Right cardiac atrium (tissue), 5 donors: ENCODE measurements around the gene PPARGC1A. TPM values are rescaled to one million over a fixed set of nuclear protein-coding genes. Genes with fewer than 3 reads are reported as not detected.

ENCODE experiments used
- ATAC-seq, 2 donors: fragments of 200-7000 bp; cut with Tn5 transposase; one replicate each; pipeline versions ENCODE4 v1.8.0 to v1.9.1; 2020; ENCODE audit warnings: moderate library complexity in 2 of 2, mild to moderate bottlenecking in 1 of 2
- DNase-seq, 3 donors: peaks; one replicate each; pipeline ENCODE4 v3.0.0-alpha.2; 2020
- H3K27ac ChIP-seq: one replicate; pipeline ENCODE4 v1.5.1; 2013; ENCODE audit warnings: mild to moderate bottlenecking, low read length, control low read depth, moderate library complexity
- H3K27me3 ChIP-seq: one replicate; pipeline ENCODE4 v1.6.1; 2013; ENCODE audit not compliant: control insufficient read depth, insufficient read depth
- H3K4me1 ChIP-seq: one replicate; pipeline ENCODE4 v1.6.1; 2013; ENCODE audit warnings: low read length; ENCODE audit not compliant: control insufficient read depth, insufficient read depth
- H3K4me3 ChIP-seq: one replicate; pipeline ENCODE4 v1.5.1; 2013; ENCODE audit warnings: low read length, control low read depth
- H3K9me3 ChIP-seq: one replicate; pipeline ENCODE4 v1.6.1; 2013; ENCODE audit warnings: low read length; ENCODE audit not compliant: control insufficient read depth
- WGBS: extraction: QIAGEN DNeasy Blood & Tissue Kit; methylation state at CpG from one replicate; pipeline ENCODE4 v1.1.7; 2013; 5-methylcytosine and 5-hydroxymethylcytosine counted together
- intact Hi-C, 4 donors: fragments of 100-400 bp; cut with DNase I; formaldehyde crosslinking; loops; one replicate each; pipeline versions ENCODE4 v1.11.0 to v1.14.0; 2022 to 2023
- polyA plus RNA-seq: library from polyadenylated mRNA; stranded (reverse); fragments of 200-250 nt; gene quantifications from one replicate; pipeline ENCODE4 v1.2.3, GENCODE V29; 2013
- total RNA-seq, 4 donors: library from RNA; stranded (reverse); fragmentation: NEBNext Ultra II Directional; extraction: Animal tissue kit (Norgen Biotek cat#: 25700); gene quantifications; one replicate each; pipeline ENCODE4 v1.2.1, GENCODE V29; 2021
- donor health status: healthy with polysubstance abuse.
- donor health status: DM: no; HTN: yes; CAD: no.
- donor health status: DM: no; HTN: no; CAD: no.
- donor health status: DM: no; HTN: yes; CAD: no; lungs with severe emphysema.
- donor health status: DM: yes; HTN: yes; CAD: no.

PPARGC1A gene
- total and polyA plus RNA-seq, 5 donors = 22.2 to 130 (median 77.1) TPM

- H3K4me1 ChIP-seq = no peaks in the 10 kb centered on the region
- no peaks in the 10 kb centered on the region for H3K9me3 ChIP-seq
- no peak for ATAC-seq
- H3K27me3 ChIP-seq = no peaks in the 10 kb centered on the region
- H3K27ac ChIP-seq = peak overlapping the region; percentile 99
- 2% methylated on average over 3 of the region's 3 CpGs for WGBS
- intact Hi-C loops = loop anchor here in 1 of 4 donors (5.0 to 10.0 kb wide), 2 partner anchors 43 to 75 kb away; no protein-coding TSS in a partner anchor
- no peak for DNase-seq
- H3K4me3 ChIP-seq = peak overlapping the region; percentile 94
These were observed 456 bp downstream of the PPARGC1A start for GRCh38 chr4:23889391-23889790.

- 5% methylated on average over 25 of the region's 25 CpGs for WGBS
- Histone ChIP-seq H3K27ac (peak overlapping the region; percentile 99), H3K4me3 (peak overlapping the region; percentile 94), H3K27me3 (no peaks in the 10 kb centered on the region), H3K9me3 (no peaks in the 10 kb centered on the region), H3K4me1 (no peaks in the 10 kb centered on the region)
- peak; percentile 59 to 62 for ATAC-seq
- no peak for DNase-seq
- intact Hi-C loops = loop anchor here in 1 of 4 donors (5.0 to 10.0 kb wide), 2 partner anchors 44 to 74 kb away; no protein-coding TSS in a partner anchor
These were observed 1.2 kb downstream of the PPARGC1A start for GRCh38 chr4:23888421-23889319.

GRCh38 chr4:23887989-23888388 lies 1.9 kb downstream of the PPARGC1A start:
- ATAC-seq = no peak

DNA sequence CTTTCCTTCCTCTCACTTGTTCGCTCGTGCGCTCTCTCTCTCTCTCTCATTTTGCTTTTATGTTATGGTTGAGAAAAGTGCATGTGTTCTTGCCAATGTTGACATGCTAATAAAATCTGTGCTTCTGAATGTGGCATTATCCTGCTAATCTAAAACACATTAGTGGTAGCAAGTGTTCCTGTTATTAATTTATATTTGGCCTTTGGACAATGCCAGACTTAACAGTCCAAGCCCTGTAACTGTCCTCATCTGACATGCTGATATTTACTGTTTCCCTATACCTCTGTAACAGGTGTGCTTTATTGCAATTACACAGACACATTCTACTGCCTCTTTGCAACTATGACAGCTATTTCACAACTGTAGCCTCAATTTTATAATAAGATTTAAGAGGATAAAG lies 2.7 kb downstream of the PPARGC1A start:
- H3K27ac ChIP-seq = peak overlapping the region; percentile 43
- peak overlapping the region; percentile 94 for H3K4me3 ChIP-seq
- H3K9me3 ChIP-seq = no peaks in the 10 kb centered on the region
- no peaks in the 10 kb centered on the region for H3K4me1 ChIP-seq
- H3K27me3 ChIP-seq = no peaks in the 10 kb centered on the region
- WGBS = 64% methylated on average over 3 of the region's 3 CpGs
- ATAC-seq (no peak), DNase-seq (no peak)
- intact Hi-C loops = loop anchor here in 1 of 4 donors (5.0 to 10.0 kb wide), 2 partner anchors 45 to 72 kb away; no protein-coding TSS in a partner anchor

More at GRCh38 chr4:23887989-23888388, 1.9 kb downstream of the PPARGC1A start:
- H3K4me1 ChIP-seq = no peaks in the 10 kb centered on the region
- DNase-seq = peak in 2 of 3 donors; percentile 57 to 58
- intact Hi-C loops = loop anchor here in 1 of 4 donors (5.0 to 10.0 kb wide), 2 partner anchors 44 to 73 kb away; no protein-coding TSS in a partner anchor
- no peaks in the 10 kb centered on the region for H3K27me3 ChIP-seq
- 43% methylated on average over 7 of the region's 7 CpGs for WGBS
- peak overlapping the region; percentile 99 for H3K27ac ChIP-seq
- H3K4me3 ChIP-seq = peak overlapping the region; percentile 94
- no peaks in the 10 kb centered on the region for H3K9me3 ChIP-seq

DNA sequence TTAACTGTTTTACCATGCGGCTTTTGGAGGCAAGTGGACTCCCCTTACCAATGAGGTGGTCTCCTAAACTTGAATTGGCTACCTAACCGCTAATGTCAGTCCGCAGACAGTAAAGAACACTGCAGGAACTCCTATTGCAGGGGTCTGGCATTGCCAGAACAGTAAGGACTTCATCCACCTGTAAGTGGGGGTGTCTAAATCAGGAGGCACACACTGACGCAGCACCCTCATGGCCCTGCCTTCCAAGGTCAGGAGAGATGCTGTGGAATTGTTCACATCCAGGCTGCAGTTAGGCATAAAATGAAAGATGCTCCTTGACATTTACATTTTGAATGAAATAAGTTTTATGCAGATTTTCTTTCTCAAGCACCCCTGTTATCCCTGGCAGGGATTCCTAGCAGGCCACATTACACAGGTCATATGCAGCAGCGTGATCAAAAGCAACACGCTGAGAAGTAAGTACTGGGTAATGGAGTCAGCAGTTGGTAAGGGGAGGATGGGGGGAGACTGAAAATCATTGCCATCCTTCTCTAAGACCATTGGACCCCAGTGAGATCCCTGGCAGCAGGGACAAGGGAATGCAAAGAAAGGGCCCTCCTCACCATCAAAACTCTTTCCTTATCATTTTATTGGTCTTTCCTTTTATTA lies 3.8 kb downstream of the PPARGC1A start:
- Histone ChIP-seq H3K27me3 (no peaks in the 10 kb centered on the region), H3K9me3 (no peaks in the 10 kb centered on the region), H3K27ac (peak overlapping the region; percentile 50), H3K4me3 (peak overlapping the region; percentile 19), H3K4me1 (no peaks in the 10 kb centered on the region)
- intact Hi-C loops = loop anchor here in 1 of 4 donors (5.0 to 10.0 kb wide), 2 partner anchors 46 to 71 kb away; no protein-coding TSS in a partner anchor
- DNase-seq (no peak), ATAC-seq (no peak)
- WGBS = 75% methylated on average over 6 of the region's 6 CpGs

GRCh38 chr4:23884741-23885140 lies 5.1 kb downstream of the PPARGC1A start:
- H3K4me1 ChIP-seq = no peaks in the 10 kb centered on the region
- no peak overlapping the region for H3K4me3 ChIP-seq
- no peak for ATAC-seq
- no peaks in the 10 kb centered on the region for H3K27me3 ChIP-seq
- peak overlapping the region; percentile 55 for H3K27ac ChIP-seq
- no peaks in the 10 kb centered on the region for H3K9me3 ChIP-seq
- intact Hi-C loops = loop anchor here in 1 of 4 donors (5.0 to 10.0 kb wide), 2 partner anchors 48 to 70 kb away; no protein-coding TSS in a partner anchor
- 42% methylated on average over 1 of the region's 1 CpG for WGBS
- no peak for DNase-seq

GRCh38 chr4:23884261-23884660 lies 5.6 kb downstream of the PPARGC1A start:
- Histone ChIP-seq H3K27ac (no peak overlapping the region), H3K4me1 (no peaks in the 10 kb centered on the region), H3K4me3 (no peak overlapping the region), H3K27me3 (no peaks in the 10 kb centered on the region), H3K9me3 (no peaks in the 10 kb centered on the region)
- ATAC-seq (no peak), DNase-seq (no peak)
- intact Hi-C loops = loop anchor here in 1 of 4 donors (10.0 kb wide), 1 partner anchor 69 kb away; no protein-coding TSS in a partner anchor

GRCh38 chr4:23882976-23883531 lies 6.8 kb downstream of the PPARGC1A start:
- WGBS = 55% methylated on average over 5 of the region's 5 CpGs
- ATAC-seq (no peak), DNase-seq (no peak)
- Histone ChIP-seq H3K4me3 (peak overlapping the region; percentile 28), H3K27ac (peak overlapping the region; percentile 64), H3K27me3 (no peaks in the 10 kb centered on the region), H3K4me1 (no peaks in the 10 kb centered on the region), H3K9me3 (no peaks in the 10 kb centered on the region)
- intact Hi-C loops = loop anchor here in 1 of 4 donors (10.0 kb wide), 1 partner anchor 68 kb away; no protein-coding TSS in a partner anchor

GRCh38 chr4:23881674-23882337 lies 8.0 kb downstream of the PPARGC1A start:
- Histone ChIP-seq H3K9me3 (no peaks in the 10 kb centered on the region), H3K27ac (peak overlapping the region; percentile 72), H3K4me1 (no peaks in the 10 kb centered on the region), H3K4me3 (no peak overlapping the region), H3K27me3 (no peaks in the 10 kb centered on the region)
- intact Hi-C loops = loop anchor here in 1 of 4 donors (10.0 kb wide), 1 partner anchor 67 kb away; no protein-coding TSS in a partner anchor
- ATAC-seq = peak in 1 of 2 donors; percentile 21
- DNase-seq = no peak
- 71% methylated on average over 8 of the region's 8 CpGs for WGBS

DNA sequence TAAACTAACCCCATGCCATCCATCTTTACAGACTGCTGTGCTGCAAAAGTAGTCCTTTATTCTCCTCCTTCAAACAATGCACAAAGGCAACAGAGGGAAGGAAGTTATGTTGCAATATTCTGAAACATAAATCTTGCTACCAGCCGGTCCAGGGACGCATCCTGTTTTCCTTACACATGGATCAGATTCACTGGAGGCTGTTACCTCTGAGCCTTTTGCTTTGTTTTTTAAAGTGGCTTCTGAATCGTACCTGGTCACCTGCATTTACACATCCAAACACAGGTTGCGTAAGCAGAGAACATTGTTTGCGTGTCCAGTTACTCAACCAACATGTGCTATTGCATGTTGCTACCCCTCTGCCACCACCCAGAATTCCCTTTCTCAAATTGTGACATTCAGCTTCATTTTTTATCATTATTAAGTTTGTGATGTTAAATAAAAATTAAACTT lies 8.8 kb downstream of the PPARGC1A start:
- ATAC-seq (no peak), DNase-seq (no peak)
- Histone ChIP-seq H3K4me1 (no peaks in the 10 kb centered on the region), H3K4me3 (no peak overlapping the region), H3K27me3 (no peaks in the 10 kb centered on the region), H3K27ac (peak overlapping the region; percentile 33), H3K9me3 (no peaks in the 10 kb centered on the region)
- intact Hi-C loops = loop anchor here in 1 of 4 donors (10.0 kb wide), 1 partner anchor 66 kb away; no protein-coding TSS in a partner anchor
- 52% methylated on average over 5 of the region's 5 CpGs for WGBS
